ENCODE measurements around the gene LRMDA. TPM values are rescaled to one million over a fixed set of nuclear protein-coding genes. Genes with fewer than 3 reads are reported as not detected.
A peak's percentile ranks its signal among the peaks of the same experiment; 100 is the strongest.

The LRMDA gene
- total and polyA plus RNA-seq, 2 of the 13 experiments (the other 11 are each of a cell fraction or from before 2014, with no cell fraction given) = 13.4 to 22.0 TPM

GRCh38 chr10:76150876-76151288 is 719.5 kb downstream of the LRMDA start (continued):
- TF ChIP-seq ZSCAN21 (CRISPR knock-in tag; IDR thresholded peaks at IDR 0.05; ENCODE audit: borderline replicate concordance) (no peak), RBAK (CRISPR knock-in tag; IDR thresholded peaks at IDR 0.05) (peak; percentile 92), HMGXB3 (CRISPR knock-in tag; IDR thresholded peaks at IDR 0.05; ENCODE audit: borderline replicate concordance) (no peak), MAZ (IDR thresholded peaks at IDR 0.05; ENCODE audit: borderline replicate concordance, low read depth, low read length) (no peak), MAZ (CRISPR knock-in tag; IDR thresholded peaks at IDR 0.05; ENCODE audit: low read depth) (no peak), PBX3 (CRISPR knock-in tag; IDR thresholded peaks at IDR 0.05; ENCODE audit: borderline replicate concordance) (no peak), ELF4 (CRISPR knock-in tag; IDR thresholded peaks at IDR 0.05; ENCODE audit: borderline replicate concordance) (no peak), ZNF740 (CRISPR knock-in tag; IDR thresholded peaks at IDR 0.05) (no peak), JDP2 (CRISPR knock-in tag; IDR thresholded peaks at IDR 0.05; ENCODE audit: borderline replicate concordance) (no peak), ZNF83 (CRISPR knock-in tag; IDR thresholded peaks at IDR 0.05; ENCODE audit: borderline replicate concordance) (no peak), RBM39 (IDR thresholded peaks at IDR 0.05; ENCODE audit: low read depth, low read length, poor library complexity, severe bottlenecking) (no peak), ZNF629 (CRISPR knock-in tag; conservative IDR thresholded peaks at IDR 0.05) (no peak), GATAD1 (CRISPR knock-in tag; IDR thresholded peaks at IDR 0.05) (0 out of 2 replicates have a peak, but pooled peaks have one; percentile 35), STAT5B (CRISPR knock-in tag; IDR thresholded peaks at IDR 0.05) (no peak), GLI4 (CRISPR knock-in tag; IDR thresholded peaks at IDR 0.05; ENCODE audit: borderline replicate concordance) (no peak), ZNF773 (CRISPR knock-in tag; IDR thresholded peaks at IDR 0.05; ENCODE audit: borderline replicate concordance) (no peak), ZNF101 (CRISPR knock-in tag; IDR thresholded peaks at IDR 0.05; ENCODE audit: borderline replicate concordance, low read depth) (no peak), ZNF317 (CRISPR knock-in tag; IDR thresholded peaks at IDR 0.05) (no peak), SRSF4 (IDR thresholded peaks at IDR 0.05; ENCODE audit: low read depth, low read length, poor library complexity, severe bottlenecking) (no peak), EED (CRISPR knock-in tag; IDR thresholded peaks at IDR 0.05) (no peak), ZNF124 (CRISPR knock-in tag; IDR thresholded peaks at IDR 0.05) (no peak), NFIB (CRISPR knock-in tag; IDR thresholded peaks at IDR 0.05; ENCODE audit: borderline replicate concordance) (no peak), KDM2A (CRISPR knock-in tag; IDR thresholded peaks at IDR 0.05; ENCODE audit: borderline replicate concordance, low read depth) (no peak), ZMYM2 (CRISPR knock-in tag; IDR thresholded peaks at IDR 0.05) (no peak), ZSCAN9 (CRISPR knock-in tag; IDR thresholded peaks at IDR 0.05; ENCODE audit: borderline replicate concordance) (no peak), ZNF337 (CRISPR knock-in tag; IDR thresholded peaks at IDR 0.05; ENCODE audit: borderline replicate concordance, low read depth) (no peak), ZNF644 (CRISPR knock-in tag; IDR thresholded peaks at IDR 0.05; ENCODE audit: low read depth) (no peak)

Data from HepG2 (cell line).